Keratinocyte (primary cell): ENCODE results near the gene PTTG1IP2.

Source experiments
- CTCF ChIP-seq, 3 experiments: IDR thresholded peaks in 1 of 3; conservative IDR thresholded peaks in 1 of 3; optimal IDR thresholded peaks in 1 of 3; 2 replicates in 2 of 3; 3 replicates in 1 of 3; pipeline versions ENCODE3 to v1.5.1; 2011; ENCODE audit warnings: low read length in 3 of 3, mild to moderate bottlenecking in 3 of 3, moderate library complexity in 2 of 3, control low read depth in 1 of 3, inconsistent platforms in 1 of 3; ENCODE audit not compliant: insufficient read depth in 2 of 3; ENCODE audit errors: extremely low read depth in 1 of 3
- EZH2 ChIP-seq: IDR thresholded peaks from one replicate; pipeline ENCODE4 v1.6.1; 2012; ENCODE audit warnings: inconsistent platforms, mild to moderate bottlenecking, low read length, moderate library complexity

- TF ChIP-seq CTCF (optimal IDR thresholded peaks at IDR 0.05 in 1 of 3, IDR thresholded peaks at IDR 0.05 in 1 of 3, conservative IDR thresholded peaks at IDR 0.05 in 1 of 3; ENCODE audit: extremely low read depth in 1 of 3, insufficient read depth in 2 of 3, low read length in 3 of 3) (no peak), EZH2 (no peak)
These were observed 62.9 kb downstream of the PTTG1IP2 start for GRCh38 chr7:90532231-90532929.
